ENCODE data around the gene SLX4IP.

GRCh38 chr20:10521836-10522235, 86.7 kb downstream of the SLX4IP start:
- TF ChIP-seq CTCF (IDR thresholded peaks at IDR 0.05; ENCODE audit: low read depth, low read length) = no peak
- no peak for TF ChIP-seq EZH2phosphoT487 (IDR thresholded peaks at IDR 0.05; ENCODE audit: low read depth)
